HepG2 (cell line): ENCODE measurements around the gene BAIAP2L2. TPM values are rescaled to one million over a fixed set of nuclear protein-coding genes. Genes with fewer than 3 reads are reported as not detected.

Experiments
- DDIT3 ChIP-seq: sonication (generic); formaldehyde crosslinking; IDR thresholded peaks from 2 replicates; pipeline ENCODE4 v1.4.0; 2020; ENCODE audit warnings: mild to moderate bottlenecking, missing genetic modification reagents
- FUBP1 ChIP-seq: sonication (generic); formaldehyde crosslinking; IDR thresholded peaks from 2 replicates; pipeline ENCODE4 v1.5.1; 2020; ENCODE audit warnings: missing genetic modification reagents, mild to moderate bottlenecking, borderline replicate concordance
- KLF6 ChIP-seq: IDR thresholded peaks from 2 replicates; pipeline ENCODE4 v1.8.0; 2016; ENCODE audit warnings: missing biosample characterization, missing genetic modification reagents
- MBD4 ChIP-seq: IDR thresholded peaks from 2 replicates; pipeline ENCODE4 v1.6.1; 2012; ENCODE audit warnings: low read length, inconsistent platforms, borderline replicate concordance
- MYC ChIP-seq: sonication (generic); formaldehyde crosslinking; IDR thresholded peaks from 2 replicates; pipeline ENCODE4 v1.9.0; 2021; ENCODE audit warnings: missing genetic modification reagents, borderline replicate concordance
- PBX2 ChIP-seq: IDR thresholded peaks from 2 replicates; pipeline ENCODE4 v1.6.1; 2016; ENCODE audit warnings: control low read depth
- THAP9 ChIP-seq: sonication (generic); formaldehyde crosslinking; IDR thresholded peaks from 2 replicates; pipeline ENCODE4; 2020; ENCODE audit warnings: missing genetic modification reagents, mild to moderate bottlenecking, borderline replicate concordance
- TMF1 ChIP-seq: sonication (generic); formaldehyde crosslinking; IDR thresholded peaks from 2 replicates; pipeline ENCODE4 v1.8.1; 2022; ENCODE audit warnings: low read depth, missing genetic modification reagents
- USF2 ChIP-seq, 2 experiments: sonication (generic) in 1 of 2; formaldehyde crosslinking in 1 of 2; IDR thresholded peaks; 2 replicates each; pipeline versions ENCODE4 v1.5.1 to v1.6.1; 2011 to 2020; ENCODE audit warnings: borderline replicate concordance in 1 of 2, low read depth in 1 of 2, low read length in 1 of 2, mild to moderate bottlenecking in 1 of 2, missing genetic modification reagents in 1 of 2, moderate library complexity in 1 of 2
- ZFP82 ChIP-seq: sonication (generic); formaldehyde crosslinking; IDR thresholded peaks from 2 replicates; pipeline ENCODE4 v1.5.1; 2020; ENCODE audit warnings: mild to moderate bottlenecking, missing genetic modification reagents, borderline replicate concordance
- ZKSCAN5 ChIP-seq: sonication (generic); formaldehyde crosslinking; IDR thresholded peaks from 2 replicates; pipeline ENCODE4 v1.5.1; 2020; ENCODE audit warnings: mild to moderate bottlenecking, missing genetic modification reagents
- ZNF124 ChIP-seq: sonication (generic); formaldehyde crosslinking; IDR thresholded peaks from 2 replicates; pipeline ENCODE4 v1.4.0; 2020; ENCODE audit warnings: missing genetic modification reagents
- ZNF160 ChIP-seq: sonication (generic); formaldehyde crosslinking; IDR thresholded peaks from 2 replicates; pipeline ENCODE4 v1.8.0; 2022; ENCODE audit warnings: mild to moderate bottlenecking, inconsistent platforms, missing genetic modification reagents
- ZNF230 ChIP-seq: sonication (generic); formaldehyde crosslinking; IDR thresholded peaks from 2 replicates; pipeline ENCODE4 v1.4.0; 2020; ENCODE audit warnings: mild to moderate bottlenecking, missing genetic modification reagents
- ZNF512 ChIP-seq: sonication (generic); formaldehyde crosslinking; IDR thresholded peaks from 2 replicates; pipeline ENCODE4 v1.4.0; 2020; ENCODE audit warnings: mild to moderate bottlenecking, missing genetic modification reagents
- ZNF549 ChIP-seq: sonication (generic); formaldehyde crosslinking; IDR thresholded peaks from 2 replicates; pipeline ENCODE4 v1.5.0; 2020; ENCODE audit warnings: missing genetic modification reagents
- ZNF557 ChIP-seq: sonication (generic); formaldehyde crosslinking; IDR thresholded peaks from 2 replicates; pipeline ENCODE4 v1.4.0; 2020; ENCODE audit warnings: missing genetic modification reagents
- ZNF703 ChIP-seq: sonication (generic); formaldehyde crosslinking; IDR thresholded peaks from 2 replicates; pipeline ENCODE4 v1.5.1; 2020; ENCODE audit warnings: missing genetic modification reagents, mild to moderate bottlenecking, moderate library complexity, borderline replicate concordance
- polyA plus RNA-seq, 8 experiments: library from polyadenylated mRNA; depleted of rRNA in 3 of 8; stranded (reverse) in 7 of 8; unstranded in 1 of 8; fragments of >200 nt; fragmentation: Illumina TruSeq in 4 of 8; extraction: Trizol in 4 of 8; gene quantifications; 2 replicates each; pipeline versions ENCODE4 v1.2.1 to v1.2.3, GENCODE V29; 2011 to 2016; ENCODE audit warnings: low read depth in 4 of 8, missing spikeins in 1 of 8, mixed read lengths in 1 of 8; ENCODE audit not compliant: insufficient read depth in 1 of 8
- total RNA-seq, 5 experiments: library from RNA; depleted of rRNA; stranded (reverse); fragments of >200 nt; fragmentation: Illumina TruSeq; extraction: Trizol; gene quantifications; 2 replicates each; pipeline ENCODE4 v1.2.3, GENCODE V29; 2016; ENCODE audit warnings: low read depth in 1 of 5

The BAIAP2L2 gene
- total and polyA plus RNA-seq, 2 of the 13 experiments (the other 11 are each of a cell fraction or from before 2014, with no cell fraction given) = 4.4 to 7.5 TPM

- no peak for TF ChIP-seq THAP9 (CRISPR knock-in tag)
- peak; percentile 87; the same call in 1 of the 2 replicates for TF ChIP-seq MYC (CRISPR knock-in tag)
- TF ChIP-seq ZNF160 = no peak
- no peak for TF ChIP-seq USF2 (IDR thresholded peaks at IDR 0.05; ENCODE audit: low read depth, low read length)
- TF ChIP-seq USF2 (CRISPR knock-in tag; IDR thresholded peaks at IDR 0.05; ENCODE audit: borderline replicate concordance) = no peak
- TF ChIP-seq FUBP1 (CRISPR knock-in tag) = no peak
- no peak for TF ChIP-seq ZNF557
- TF ChIP-seq ZKSCAN5 (CRISPR knock-in tag) = no peak
- peak; percentile 44; the same call in 1 of the 2 replicates for TF ChIP-seq ZNF124 (CRISPR knock-in tag)
- TF ChIP-seq DDIT3 = no peak
- no peak for TF ChIP-seq MBD4
- TF ChIP-seq KLF6 (CRISPR knock-in tag) = peak; percentile 66; the same call in 1 of the 2 replicates
- no peak for TF ChIP-seq PBX2 (CRISPR knock-in tag)
- 0 out of 2 replicates have a peak, but pooled peaks have one; percentile 53 for TF ChIP-seq ZNF703
- TF ChIP-seq ZFP82 (CRISPR knock-in tag) = no peak
- TF ChIP-seq TMF1 (CRISPR knock-in tag) = no peak
- no peak for TF ChIP-seq ZNF549 (CRISPR knock-in tag)
- TF ChIP-seq ZNF512 = no peak
- no peak for TF ChIP-seq ZNF230 (CRISPR knock-in tag)
Measured at GRCh38 chr22:38107692-38108515, 2.6 kb downstream of the BAIAP2L2 start (continued).
